HG02840 (cell line): Measurements from ENCODE around the gene PODNL1.

Experiments used
- ATAC-seq: cut with Tn5 transposase; IDR thresholded peaks from one replicate; pipeline ENCODE4 v1.9.1; 2021; ENCODE audit warnings: mild to moderate bottlenecking, moderate library complexity, moderate number of reproducible peaks; ENCODE audit not compliant: unreplicated experiment, low FRiP score

Gene PODNL1

DNA sequence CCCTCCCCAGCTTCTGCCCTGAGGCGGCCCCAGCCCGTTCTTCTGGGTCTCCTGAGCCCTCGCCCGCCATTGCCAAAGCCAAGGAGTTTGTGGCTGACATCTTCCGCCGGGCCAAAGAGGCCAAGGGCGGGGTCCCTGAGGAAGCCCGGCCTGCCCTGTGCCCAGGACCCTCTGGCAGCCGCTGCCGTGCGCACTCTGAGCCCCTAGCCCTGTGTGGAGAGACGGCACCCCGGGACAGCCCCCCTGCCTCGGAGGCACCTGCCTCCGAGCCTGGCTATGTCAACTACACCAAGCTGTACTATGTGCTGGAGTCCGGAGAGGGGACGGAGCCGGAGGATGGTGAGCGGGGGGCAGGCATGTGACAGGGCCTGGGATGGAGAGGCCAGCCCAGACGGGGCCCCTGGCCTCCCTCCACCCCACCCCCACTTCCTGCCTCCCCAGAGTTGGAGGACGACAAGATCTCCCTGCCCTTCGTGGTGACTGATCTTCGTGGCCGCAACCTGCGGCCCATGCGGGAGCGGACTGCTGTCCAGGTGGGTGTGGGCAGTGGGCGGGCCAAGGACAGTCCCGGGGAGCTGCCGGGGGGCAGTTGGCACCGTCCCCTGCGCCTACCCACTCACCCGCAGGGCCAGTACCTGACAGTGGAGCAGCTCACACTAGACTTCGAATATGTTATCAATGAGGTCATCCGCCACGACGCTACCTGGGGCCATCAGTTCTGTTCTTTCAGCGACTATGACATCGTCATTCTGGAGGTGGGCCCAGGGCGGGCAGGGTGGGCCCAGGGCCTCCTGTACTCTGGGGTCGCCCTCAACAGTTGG, 21.1 kb upstream of the PODNL1 start:
- ATAC-seq = no peak

DNA sequence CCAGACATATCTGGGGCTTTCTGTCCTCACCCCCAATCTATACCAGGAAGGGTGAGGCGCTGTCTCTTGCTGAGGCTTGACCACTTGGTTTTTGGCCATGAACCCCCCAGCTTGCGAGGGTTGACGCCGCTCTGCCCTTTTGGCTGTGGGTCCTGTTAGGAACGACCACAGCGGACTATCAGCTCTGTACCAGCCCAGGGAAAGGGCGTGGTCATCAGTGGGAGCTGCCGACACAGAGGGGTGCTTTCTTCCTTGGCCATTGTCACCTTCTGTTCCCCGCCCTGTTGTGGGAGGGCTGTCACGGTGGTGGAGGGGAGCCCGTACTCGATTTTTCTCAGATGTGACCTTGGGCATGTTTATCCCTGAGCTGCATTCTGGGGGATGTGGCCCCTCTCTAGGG, 19.8 kb upstream of the PODNL1 start:
- no peak for ATAC-seq

DNA sequence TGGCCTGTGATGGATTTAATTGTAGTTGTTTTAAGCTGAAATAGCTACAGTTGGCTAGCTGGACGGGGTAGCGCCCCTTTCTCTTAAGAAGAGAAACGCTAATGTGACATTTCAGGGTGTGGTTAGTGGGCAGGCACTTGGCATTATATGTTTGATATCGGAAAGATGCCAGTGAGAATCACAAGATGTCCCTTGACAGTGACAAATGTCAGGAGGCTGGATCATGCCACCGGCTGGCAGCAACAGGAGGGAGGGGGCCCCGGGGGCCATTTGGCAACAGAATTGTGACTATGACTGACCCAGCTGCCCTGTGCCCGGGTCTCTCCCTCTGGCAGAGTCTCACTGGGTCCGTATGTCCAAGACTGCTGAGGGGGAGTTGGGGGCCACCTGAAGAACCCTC, 18.8 kb upstream of the PODNL1 start:
- no peak for ATAC-seq

DNA sequence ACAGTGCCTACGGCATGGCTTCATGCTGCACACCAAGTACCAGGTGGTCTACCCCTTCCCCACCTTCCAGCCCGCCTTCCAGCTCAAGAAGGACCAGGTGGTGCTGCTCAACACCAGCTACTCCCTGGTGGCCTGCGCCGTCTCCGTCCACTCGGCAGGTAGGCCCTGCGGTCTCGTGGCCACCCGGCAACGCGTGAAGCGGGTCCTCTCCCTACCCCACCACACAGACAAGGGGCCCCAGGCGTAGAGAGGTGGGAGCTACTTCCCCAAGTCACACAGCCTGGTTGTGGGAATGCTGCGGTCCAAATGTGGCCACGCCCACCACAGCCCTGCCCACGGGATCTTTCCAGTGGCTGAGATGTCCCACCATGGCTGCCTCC, 18.1 kb upstream of the PODNL1 start:
- ATAC-seq = no peak

DNA sequence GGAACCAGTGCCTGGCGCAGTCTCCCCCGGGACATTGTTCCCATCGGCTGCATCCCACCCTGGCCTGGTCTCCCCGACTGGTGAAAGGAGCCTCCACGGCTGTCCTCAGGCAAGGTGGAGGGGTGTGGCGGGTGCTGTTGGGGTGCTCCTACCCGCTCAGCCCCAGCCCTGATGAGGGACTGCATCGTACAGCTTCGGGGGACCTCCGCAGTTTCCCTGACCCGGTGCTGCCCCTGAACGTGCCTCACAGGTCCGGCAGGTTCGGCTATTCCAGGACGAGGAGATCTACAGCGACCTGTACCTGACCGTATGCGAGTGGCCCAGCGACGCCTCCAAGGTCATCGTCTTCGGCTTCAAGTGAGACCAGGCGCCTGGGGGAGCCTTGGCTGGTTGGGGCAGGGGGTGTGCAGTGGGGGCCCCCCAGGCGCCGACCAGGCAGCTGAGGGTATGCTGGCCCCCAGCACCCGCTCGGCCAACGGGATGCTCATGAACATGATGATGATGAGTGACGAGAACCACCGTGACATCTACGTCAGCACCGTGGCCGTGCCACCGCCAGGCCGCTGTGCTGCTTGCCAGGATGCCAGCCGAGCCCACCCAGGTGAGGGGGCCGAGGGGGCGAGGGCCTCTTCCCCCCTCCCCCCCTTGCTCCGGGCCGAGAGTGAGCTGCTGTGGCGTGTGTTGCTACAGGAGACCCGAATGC, 17.6 kb upstream of the PODNL1 start:
- ATAC-seq = no peak

DNA sequence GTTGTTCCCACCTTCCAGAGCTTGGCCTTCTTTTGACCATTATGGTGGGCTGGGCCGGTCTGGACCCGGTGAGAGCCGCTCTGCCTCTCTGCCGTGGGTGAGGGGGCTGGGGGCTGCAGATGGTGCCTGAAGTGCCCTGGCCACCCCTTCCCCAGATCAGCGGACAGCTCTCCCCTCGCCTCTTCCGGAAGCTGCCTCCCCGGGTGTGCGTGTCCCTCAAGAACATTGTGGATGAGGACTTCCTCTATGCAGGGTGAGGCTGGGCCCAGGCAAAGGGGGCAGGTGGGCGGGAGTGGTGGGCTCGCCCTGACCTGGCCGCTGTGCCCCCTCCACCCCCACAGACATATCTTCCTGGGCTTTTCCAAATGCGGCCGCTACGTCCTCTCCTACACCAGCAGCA, 16.0 kb upstream of the PODNL1 start:
- ATAC-seq = no peak

DNA sequence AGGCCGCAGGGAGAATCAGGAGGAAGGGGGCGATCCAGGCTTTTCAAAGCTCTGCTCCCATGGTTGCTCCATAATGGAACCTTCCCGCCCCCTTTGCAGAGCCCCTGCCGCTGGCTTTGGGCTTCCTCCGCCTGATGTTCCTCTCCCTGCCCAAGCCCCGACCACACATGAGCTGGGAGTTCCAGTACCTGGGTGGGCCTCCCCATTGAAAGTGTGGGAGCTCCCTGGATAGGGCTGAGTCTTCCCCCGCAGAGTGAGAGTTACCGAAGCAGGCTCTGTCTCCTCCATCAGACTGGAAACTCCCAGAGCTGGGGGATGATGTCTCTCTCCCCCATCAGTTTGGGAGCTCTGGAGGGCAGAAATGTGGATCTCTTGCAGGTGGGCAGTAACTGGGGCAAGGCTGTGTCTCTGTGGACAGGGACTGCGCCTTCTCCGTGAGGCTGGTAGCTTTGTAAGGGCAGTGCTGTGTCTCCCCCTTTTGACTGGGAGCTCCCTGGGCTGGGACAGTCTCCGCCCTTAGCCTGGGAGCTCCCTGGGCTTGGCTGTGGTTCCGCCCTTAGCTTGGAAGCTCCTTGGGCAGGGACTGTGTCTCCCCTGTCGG, 14.8 kb upstream of the PODNL1 start:
- no peak for ATAC-seq

DNA sequence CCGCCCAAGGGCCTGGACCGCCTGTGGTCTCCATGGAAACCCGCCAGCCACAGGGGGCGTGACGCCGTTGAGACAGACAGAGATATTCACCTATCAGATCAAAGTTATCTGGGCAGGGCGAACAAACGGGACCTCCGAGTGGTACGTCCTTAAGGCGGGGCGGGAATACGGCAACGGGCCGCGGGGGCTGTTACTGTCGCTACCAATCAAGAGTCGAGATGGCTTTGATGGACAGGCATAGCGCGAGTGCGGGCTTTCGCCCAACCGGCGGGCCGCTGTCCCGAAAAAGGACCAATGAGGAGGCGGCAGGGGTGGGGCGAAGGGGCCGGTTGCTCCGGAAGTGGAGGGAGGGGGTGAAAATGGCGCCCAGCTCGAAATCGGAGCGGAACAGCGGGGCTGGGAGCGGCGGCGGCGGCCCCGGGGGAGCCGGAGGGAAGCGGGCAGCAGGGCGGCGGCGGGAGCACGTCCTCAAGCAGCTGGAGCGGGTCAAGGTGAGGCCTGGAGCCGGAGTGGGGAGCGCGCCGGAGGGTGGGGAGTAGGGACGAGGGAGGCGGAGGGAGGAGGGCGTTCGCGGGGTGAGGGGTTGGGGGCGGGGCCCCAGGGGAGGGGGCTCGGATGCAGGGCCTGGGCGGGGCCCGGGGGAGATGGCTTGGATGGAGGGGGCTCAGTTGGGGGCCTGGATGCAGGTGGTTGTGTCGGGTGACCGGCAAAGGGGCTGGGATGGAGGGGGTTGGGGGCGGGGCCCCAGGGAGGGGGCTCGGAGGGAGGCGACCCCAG, 14.1 kb upstream of the PODNL1 start, which contains the start of gene DCAF15:
Gene DCAF15 (plus strand): TSS at position 356 of the 777 bp plus-strand sequence. CDS start 4 bp downstream, at position 360.
- peak; percentile 96 for ATAC-seq

DNA sequence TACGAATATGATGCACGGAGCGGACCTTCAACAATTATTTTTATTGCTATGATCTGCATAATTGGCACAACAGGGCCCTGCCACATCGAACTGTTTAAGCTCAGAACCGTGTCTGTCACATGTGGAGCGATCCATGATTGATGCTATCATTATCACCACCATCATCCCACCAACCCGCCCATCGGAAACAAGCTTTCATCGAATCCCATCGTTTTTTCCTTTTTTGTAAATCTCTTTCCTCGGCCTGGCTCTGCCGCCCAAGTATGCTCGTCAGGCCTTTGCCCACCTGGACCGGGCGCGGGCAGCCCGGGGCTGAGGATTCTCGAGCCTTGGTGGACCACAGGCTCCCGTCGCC, 13.6 kb upstream of the PODNL1 start:
- ATAC-seq = no peak

- no peak for ATAC-seq
Observed at GRCh38 chr19:13951043-13951442, 12.8 kb upstream of the PODNL1 start.

GRCh38 chr19:13946414-13946813, 8.2 kb upstream of the PODNL1 start:
- no peak for ATAC-seq

DNA sequence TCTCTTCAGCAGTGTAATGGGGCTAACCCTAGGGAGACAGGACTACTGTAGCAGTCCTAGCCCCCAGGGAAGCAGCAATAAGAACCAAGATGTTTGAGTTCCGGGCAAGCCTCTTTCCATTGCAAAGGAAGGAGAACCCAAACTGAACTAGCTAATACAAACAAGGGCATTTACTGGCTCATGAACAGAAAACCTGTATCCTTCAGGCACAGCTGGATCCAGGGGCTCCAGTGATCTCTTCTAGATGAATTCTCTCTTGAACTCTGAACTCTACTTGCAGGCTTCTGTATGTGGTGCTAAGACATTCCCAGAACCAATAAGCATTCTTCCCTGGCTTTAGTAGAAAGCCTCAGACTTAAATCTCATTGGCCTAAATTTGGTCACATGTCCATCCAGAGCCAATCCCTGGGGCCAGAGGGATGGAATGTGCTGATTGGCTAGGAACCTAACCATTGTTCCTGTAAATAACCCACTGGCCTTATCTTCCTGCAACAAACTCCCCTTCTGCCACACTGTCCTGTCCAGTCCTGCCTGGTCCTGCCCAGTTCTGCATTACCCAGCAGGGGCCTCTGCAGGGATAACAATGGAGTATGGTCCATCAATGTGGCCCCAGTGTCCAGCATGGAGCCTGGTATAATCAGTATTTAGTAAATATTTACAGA, 3.9 kb upstream of the PODNL1 start:
- no peak for ATAC-seq

GRCh38 chr19:13937479-13938300, 527 bp downstream of the PODNL1 start:
- ATAC-seq = no peak

- no peak for ATAC-seq
Observed at GRCh38 chr19:13935765-13936510, 2.3 kb downstream of the PODNL1 start.

DNA sequence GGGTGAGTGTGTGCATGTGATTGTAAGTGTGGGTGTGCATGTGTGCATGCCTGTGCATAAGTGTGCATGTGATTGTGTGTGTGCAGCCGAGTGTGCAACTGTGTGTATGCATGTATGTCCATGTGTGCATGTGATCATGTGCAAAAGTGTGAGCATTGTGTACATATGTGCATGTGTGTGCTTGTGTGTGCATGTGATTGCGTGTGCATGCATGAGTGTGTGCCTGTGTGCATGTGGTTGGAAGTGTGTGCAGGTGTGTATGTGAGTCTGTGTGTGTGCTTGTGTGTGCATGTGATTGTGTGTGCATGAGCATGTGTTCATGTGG, 3.5 kb downstream of the PODNL1 start:
- ATAC-seq = no peak

DNA sequence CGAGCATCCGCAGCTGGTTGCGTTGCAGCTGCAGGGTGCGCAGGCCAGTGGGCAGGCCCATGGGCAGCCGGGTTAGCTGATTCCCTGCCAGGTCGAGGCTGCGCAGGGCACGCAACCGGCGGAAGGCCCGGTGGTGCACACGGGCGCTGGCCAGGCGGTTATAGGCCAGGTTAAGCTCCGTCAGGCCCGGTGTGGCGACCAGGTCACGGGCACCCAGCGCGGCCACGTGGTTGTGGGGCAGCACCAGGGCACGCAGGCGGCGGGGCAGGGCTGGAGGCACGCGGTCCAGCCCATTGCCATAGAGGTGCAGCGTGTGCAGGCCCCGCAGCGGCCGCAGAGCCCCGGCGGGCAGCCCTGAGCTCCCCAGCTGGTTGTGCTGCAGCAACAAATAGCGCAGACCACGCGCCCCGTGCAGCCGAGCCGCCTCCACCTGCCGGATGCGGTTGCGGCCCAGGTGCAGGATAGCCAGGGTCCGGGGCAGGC, 5.3 kb downstream of the PODNL1 start:
- ATAC-seq = no peak

- ATAC-seq = no peak
Observed at GRCh38 chr19:13932149-13932637, 6.0 kb downstream of the PODNL1 start.

DNA sequence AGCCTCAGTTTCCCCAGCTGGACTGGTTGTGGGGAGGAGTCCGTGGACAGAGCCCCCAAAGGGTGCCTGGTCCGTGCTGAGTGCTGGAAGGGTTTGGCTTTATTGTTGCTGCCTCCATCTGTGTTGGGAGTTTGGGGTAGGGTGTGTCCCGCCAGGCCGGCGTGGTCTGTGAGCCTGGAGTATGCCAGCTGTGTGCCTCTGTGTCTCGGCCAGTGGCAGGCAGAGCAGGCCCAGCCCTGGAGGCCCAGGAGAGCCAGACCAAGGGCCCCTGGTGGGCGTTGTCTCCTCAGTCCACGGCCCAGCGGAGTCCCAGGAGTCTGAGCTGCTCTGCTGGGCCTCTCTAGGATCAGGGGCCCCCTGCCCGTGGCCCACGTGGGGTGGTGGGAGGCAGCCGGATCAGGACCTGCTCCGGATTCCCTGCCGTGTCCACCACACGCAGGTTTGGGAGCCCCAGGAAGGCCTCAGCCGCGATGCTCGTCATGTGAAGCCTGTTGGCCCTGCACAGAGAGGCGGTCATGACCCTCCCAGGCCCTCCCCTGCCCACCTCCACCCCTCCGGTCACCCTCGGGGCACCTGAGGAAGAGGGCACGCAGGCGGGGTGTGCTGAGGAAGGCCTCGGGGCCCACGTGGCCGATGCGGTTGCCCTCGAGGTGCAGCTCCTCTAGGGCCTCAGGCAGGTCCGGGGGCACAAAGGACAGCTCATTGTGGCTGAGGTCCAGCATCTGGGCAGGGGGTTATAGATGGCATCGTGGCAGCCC, 6.6 kb downstream of the PODNL1 start:
- ATAC-seq = no peak
